GM19351 (cell line): ENCODE data around the gene CHST8.
"Not testable (repeated sequence)": the region's sequence is repeated elsewhere in the genome, so short reads cannot be mapped to it uniquely, and the experiment has no call there.

Experiments
- ATAC-seq: cut with Tn5 transposase; IDR thresholded peaks from one replicate; pipeline ENCODE4 v1.9.1; 2021; ENCODE audit warnings: mild to moderate bottlenecking, moderate library complexity; ENCODE audit not compliant: unreplicated experiment

CHST8 gene

DNA sequence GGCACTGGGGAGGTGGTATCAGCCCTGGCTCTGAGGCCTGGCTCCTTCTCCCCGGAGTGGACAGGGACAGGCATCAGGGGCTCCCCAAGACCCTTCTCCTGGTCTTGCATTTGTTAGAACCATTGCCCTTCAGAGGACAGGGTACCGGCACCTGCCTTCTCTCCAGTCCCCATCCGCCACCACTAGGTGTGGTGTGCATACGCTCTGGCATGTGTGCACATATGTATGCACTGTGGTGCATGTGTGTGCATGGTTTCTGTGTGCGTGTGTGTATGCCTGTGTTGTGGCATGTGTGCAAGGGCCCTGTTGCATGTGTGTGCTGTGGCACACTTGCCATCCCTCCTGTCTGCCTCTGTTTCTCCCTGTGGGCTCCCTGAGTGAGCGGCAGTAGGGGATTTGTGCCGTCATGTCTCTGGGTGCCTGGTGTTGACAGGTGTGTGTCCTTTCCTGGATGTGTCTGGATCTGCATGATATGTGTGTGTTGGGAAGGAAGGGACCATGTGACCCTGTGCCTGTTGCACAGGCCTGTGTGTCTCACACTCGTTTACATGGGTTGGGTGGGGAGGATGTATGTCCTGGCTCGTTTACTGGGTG lies 184.2 kb downstream of the CHST8 start:
- no peak for ATAC-seq

DNA sequence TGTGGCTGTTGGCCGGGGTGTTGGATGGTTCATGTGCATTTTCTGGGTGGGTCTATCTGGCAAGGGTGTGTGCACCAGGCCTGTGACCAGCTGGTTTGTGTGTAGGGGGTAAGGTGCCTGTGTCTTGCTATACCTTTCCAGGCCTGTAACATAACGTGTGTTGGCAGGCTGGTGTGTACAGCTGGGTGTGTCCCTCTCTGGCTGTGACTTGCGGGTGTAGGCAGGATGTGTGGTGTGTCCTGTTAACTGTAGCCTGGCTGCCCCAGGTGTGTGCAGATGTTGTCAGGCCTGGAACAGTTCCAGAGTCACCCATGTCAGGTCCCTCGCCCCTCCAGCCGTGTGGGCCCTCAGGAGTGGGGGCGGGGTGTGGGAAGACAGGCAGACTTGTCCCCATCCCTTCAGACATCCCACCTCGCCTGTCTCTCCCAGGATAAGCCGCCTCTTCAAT lies 184.7 kb downstream of the CHST8 start:
- ATAC-seq: no peak

DNA sequence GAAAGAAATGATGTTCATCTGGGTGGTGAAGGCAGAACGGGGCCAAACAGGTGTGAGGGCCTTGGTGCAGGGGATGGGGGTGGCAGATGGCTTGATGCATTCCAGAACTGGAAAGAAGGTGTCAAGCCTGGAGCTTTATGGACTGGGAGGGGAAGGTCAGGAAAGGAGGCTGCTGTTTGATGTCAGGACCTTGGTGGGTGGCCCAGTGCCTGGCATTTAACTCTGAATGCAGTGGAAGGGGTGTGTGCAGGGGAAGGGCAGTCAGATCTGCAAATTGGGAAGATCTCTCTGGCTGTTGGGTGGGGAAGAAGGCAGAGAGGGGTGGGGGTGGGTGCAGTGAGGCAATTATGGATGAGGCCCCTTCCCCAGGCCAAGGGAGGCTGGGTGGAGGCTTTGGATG lies 186.6 kb downstream of the CHST8 start:
- ATAC-seq: no peak

DNA sequence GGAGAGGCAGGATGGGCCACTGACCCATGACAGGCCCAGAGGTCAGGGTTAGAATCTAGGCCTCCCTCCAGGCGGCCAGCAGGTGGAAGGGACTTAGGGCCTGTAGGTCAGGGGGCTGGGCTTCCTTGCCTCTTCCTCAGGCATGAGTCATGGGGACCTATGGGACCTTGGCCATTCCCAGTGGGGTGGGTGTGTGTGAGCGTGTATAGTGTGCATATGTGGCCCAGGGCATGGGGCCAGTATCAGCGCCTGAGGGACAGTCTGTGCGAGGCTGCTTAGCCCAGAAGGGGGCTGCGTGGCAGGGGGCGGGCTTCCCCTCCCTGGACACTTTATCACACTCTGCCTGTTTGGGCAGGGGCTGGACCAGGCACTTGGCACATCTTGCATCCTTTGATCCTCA lies 188.2 kb downstream of the CHST8 start:
- no peak for ATAC-seq

DNA sequence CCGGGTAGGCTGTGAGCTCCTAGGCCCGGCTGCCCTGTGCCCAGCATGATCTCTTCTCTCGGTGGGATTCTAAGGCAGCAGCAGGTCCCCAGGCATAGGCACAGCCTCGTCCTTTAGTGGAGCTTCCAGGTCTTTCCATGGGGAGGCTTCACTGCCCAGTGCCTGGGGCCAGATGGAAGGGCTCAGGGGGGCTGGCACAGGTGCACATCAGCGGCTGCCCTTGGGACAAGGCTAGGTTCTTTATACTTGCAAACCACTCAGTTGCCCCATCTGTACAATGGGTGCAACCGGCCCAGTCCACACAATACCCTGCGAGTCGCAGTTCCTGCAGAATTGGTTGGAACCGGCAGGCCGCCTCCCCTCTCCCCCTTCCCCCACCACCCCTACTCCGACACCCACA lies 189.1 kb downstream of the CHST8 start:
- ATAC-seq: no peak

DNA sequence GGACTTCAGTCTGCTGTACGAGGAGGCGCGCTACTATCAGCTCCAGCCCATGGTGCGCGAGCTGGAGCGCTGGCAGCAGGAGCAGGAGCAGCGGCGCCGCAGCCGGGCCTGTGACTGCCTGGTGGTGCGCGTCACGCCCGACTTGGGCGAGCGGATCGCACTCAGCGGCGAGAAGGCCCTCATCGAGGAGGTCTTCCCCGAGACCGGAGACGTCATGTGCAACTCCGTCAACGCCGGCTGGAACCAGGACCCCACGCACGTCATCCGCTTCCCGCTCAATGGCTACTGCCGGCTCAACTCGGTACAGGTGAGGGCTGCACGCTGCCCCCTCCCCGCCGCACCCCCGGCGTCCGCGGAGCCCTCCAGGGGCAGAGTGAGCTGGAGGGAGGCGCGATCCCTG lies 189.5 kb downstream of the CHST8 start:
- ATAC-seq: no peak

DNA sequence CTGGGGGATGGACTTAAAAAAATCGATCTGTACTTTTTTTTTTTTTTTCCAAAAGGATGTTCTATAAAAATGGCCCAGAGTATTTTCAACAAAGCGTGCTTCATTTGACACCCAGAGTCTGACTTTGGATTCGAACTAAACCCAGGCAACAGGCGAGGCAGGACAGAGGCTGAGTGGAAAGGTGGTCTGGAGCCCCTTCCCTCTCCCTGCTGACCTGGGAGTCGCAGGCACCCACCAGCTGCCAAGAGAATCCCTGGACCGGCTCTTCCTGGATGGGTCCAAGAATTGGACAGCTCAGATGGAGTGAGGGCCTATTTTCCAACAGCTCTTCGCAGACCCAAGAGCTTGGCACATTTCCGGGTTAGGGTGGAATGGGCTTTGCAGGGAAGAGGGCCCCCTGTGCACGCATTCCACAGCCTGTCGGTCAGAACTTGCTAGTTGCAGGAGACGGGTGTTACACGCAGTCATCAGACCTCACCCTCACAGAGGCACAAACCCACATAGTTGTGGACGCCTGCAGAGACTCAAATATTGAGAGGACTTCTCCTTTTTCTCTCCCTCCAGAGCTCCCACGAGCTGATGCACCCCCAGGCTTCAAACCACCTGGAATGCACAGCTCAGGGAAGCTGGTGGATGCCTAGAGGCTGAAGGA lies 190.1 kb downstream of the CHST8 start:
- ATAC-seq: no peak

DNA sequence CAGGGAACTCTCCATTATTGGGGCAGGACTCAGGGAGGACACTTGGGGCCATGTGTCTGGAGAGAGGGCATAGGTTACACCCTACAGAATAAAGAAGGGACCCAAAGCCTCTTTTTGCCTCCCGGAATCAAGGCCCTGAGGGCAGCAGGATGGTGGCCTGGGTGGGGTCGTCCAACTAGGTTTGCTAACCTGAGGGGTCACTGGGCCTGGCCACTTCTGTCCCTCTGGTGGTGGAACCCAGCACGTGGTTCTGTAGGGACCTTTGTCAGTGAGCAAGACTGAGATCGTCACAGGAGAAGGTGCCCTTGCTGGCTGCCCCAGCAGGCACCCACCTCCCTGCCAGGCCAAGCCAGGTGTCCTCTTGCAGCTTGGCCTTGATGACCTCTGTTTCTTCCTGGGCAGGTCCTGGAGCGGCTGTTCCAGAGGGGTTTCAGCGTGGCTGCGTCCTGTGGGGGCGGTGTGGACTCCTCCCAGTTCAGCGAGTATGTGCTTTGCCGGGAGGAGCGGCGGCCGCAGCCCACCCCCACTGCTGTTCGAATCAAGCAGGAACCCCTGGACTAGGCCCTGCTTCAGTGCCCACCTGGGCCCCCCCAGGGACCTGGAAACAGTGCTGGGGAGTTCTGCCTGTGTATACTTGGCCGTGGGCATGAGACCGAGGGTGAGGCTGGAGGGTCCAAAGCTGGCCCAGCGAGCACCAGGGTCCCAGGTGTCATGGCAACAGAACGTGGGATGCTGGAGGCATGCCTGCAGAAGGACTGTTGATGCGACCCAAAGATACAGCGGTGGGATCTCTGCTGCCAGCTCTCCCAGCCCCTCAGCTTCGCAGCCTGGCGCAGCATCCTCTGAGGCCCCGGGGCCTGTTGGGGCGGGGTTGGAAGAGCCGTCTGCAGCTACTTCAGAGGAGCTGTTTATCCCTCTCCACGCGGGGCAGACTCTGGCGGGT lies 190.9 kb downstream of the CHST8 start:
- no peak for ATAC-seq

DNA sequence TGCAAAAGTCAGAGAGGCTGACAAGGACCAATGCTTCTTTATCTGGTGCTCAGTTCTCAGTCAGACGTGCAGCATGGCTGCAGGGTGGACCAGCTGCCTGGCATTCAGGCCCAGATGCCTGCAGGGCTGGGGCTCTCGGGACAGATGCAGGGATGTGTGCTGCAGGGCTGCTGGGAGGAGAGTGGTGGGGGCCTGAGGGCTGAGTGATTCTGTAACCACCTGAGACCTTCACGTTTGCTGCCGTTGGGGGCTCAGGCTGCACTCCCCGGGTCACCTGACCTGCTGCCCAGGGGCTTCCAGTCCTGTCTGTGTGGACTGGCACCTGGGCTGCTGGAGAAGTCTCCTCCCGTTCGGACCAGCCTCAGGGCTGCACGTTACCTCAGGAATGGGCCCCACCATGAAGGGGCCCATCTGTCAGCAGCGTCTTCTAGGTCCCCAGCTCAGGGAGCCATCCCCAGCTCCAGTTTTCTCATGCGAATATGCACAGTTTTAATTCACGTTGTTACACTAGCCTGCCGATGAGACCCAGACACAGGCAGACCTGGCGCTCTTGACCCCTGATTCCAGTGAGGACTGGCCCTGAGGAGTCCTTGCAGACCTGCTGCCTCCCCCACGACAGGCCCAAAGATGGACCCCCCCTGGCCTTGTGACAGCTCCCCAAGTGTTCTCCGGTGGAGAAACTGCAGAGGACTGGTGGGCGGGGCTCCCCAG lies 191.8 kb downstream of the CHST8 start:
- no peak for ATAC-seq

DNA sequence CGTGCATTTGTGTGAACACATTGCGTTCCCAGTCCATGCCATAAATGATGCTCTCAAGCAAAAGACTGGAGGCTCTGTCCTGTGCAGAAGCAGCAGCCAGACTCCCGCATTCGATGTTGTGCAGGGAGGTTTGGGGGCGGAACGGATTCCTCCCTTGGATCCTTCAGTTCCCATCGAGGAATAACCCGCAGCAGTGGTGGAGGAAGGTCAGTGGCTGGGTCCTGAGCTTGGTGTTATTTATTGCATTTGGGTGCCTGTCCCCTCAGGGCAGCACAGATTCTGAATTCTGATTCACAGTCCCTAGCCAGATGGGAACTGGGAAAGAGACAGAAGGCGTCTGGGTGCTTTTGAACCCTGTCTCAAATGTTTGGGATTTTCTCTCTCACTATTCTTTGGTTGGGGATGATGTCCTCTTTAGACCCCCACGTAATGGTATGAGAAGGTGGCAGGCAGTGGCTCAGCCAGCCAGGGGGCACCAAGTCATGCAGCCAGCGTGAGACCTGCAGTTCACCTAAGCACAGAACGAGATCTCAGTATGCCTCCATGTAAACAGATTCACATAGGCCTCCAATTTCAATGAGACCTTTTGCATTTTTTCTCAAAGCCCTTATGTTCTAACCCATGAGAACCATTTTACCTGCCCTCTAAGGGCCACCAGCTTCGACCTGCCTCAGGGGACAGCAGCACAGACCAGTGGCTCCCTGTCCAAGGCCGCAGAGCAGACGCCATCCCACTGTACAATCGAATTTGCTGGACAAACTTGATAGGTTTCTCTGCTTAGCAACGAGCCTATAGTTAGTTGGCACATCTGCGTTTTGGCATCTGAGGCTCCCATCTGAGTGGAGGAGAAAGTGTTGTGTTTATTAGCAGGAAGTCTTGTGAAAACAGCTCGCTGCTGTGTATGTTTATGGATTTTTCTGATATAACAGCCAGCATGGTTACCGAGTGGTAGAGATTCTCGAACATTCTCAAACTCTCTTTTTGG lies 192.7 kb downstream of the CHST8 start:
- no peak for ATAC-seq

DNA sequence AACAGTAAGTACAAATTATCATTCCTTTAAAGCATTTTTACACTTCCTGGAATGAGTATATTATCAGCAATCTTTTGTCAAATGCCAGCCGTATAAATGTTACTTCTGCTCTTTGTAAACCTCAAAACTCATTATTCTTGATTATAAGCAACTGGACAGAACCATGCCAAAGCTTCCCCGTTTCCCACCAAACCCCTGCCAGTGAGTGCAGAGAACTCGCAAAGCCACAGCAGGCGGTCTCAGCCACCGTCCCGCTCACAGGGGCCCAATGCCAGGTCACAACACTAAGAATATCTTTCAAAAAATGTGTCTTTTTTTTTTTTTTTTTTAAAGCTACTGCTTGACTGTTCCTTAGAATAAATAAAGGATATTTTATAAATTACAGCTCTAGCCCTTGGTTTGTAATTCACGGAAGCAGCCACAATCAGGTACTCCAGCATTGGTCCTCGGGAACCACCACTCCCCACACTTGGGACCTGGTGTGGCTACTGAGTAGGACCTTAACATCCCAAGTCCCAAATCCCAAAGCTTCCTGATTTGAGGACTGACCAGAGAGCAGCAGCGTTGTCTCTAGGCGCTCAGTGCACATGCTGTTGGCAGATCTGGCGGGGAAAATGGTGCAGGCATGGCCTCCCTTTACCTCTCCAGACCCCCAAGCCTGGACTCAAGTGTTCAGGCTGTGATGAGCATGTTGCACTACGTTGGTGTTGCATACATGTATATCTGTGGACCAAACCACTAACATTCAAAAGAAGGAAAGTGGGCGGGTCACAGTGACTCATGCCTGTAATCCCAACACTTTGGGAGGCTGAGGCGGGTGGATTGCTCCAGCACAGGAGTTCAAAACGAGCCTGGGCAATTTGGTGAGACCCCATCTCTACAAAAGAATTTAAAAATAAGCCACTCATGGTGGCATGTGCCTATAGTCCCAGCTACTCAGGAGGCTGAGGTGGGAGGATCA lies 193.9 kb downstream of the CHST8 start:
- no peak for ATAC-seq

DNA sequence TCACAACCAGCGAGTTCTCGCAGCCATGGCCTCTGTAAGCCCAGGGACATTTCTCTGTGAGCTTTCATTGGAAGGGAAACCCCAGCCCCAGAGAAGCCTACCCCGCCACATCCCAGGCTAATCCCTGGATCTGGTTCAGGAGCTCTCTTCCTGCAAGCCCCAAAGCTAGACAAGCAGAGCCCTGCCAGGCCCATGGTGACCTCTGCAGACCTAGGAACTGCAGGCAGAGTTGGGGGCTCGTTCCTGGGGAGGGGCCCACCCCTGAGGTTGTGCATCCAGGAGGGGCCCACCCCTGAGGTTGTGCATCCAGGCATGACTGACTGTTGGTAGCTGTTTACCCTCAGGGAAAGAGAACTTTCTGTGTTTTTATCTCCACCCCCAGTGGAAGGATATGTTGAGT lies 196.7 kb downstream of the CHST8 start:
- no peak for ATAC-seq

DNA sequence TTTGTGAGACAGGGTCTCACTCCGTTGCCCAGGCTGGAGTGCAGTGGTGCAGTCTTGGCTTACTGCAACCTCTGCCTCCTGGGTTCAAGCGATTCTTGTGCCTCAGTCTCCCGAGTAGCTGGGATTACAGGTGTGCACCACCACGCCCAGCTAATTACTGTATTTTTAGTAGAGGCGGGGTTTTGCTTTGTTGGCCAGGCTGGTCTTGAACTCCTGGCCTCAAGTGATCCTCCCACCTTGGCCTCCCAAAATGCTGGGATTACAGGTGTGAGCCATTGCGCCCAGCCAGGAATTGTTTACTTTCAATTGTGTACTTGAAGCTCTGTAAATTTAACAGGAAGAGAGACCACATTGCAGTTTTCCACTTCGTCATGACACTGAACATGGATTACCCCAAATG lies 197.3 kb downstream of the CHST8 start:
- ATAC-seq: not testable (repeated sequence)

DNA sequence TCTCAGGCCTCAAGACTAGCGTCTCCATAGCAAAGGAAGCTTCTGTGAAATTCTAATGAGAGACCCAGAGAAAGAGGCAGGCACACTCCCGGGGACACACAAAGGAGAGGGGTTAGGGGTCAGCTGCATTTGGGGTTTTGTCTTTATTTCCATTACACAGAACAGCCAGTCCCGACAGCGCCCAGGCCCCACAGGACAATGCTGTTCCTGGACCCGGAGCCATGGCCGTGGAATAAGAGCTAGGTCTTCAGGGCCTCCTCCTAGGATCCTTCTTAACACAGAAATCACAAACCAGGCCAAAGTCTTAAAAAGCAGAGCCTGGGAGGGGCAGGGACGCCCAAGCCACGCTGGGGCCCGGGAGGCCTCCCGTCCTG lies 197.7 kb downstream of the CHST8 start:
- no peak for ATAC-seq

DNA sequence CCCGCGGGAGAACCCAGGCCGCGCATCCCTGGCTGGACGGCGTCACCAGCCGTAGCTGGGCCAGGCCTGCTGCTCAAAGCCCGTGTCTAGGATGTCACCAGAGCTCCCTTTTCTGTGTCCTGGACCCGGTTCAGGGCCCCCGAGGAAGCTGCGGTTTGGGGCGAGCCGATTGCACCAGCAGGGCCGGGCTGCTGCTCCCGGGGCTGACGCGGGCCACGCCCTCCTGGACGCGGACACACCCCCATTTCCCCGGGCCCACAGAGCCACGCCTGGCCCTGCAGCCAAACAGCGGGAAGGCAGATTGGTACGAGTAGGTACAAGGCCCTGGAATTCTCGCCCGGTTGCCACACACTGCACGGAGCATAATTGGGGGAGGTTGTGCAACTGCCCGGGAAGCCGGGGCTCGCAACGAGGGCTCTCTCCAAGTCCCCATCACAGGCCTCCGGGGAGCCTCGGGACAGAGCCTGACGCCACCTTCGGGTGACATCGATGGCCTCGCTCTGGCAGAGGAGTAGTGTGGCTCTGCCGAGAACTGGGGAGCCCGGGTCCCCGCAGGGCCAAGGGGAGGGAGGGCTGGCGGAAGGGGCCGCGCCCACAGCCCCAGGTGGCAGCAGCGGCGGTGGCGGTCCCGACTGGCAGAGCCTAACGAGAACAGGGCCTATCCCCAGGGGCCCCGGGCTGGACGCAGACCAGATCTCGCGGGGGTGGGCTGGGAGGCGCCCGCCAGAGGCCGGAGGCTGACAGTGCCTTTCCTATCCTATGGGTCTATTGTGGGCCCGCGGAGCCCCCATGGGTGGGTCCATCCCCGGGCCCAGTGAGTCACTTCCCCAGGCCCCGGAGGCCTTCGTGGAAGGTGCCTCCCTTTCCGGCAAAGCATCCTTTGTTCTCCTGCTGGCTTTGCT lies 198.4 kb downstream of the CHST8 start:
- no peak for ATAC-seq

DNA sequence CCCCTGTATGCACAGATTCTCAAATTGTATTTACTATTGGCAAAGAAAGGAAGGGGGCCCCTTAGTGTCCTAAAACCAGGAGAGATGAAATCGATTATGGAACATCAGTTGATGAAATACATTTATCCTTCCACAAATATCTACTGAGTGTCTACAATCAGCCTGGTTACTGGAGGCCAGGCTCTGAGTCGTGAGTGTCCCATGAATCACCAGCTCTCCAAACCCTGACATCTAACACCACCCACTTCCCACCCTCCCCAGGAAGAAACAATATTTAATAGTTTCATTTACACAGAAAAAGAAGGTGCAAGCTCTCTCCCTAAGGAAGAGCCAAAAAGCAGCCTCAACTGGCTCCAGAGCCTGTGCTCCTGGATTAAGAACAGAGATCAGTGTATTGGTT lies 200.1 kb downstream of the CHST8 start:
- ATAC-seq: no peak
